ENCODE measurements around the gene AQP10. TPM values are rescaled to one million over a fixed set of nuclear protein-coding genes. Genes with fewer than 3 reads are reported as not detected.
A peak's percentile ranks its signal among the peaks of the same experiment; 100 is the strongest.

Gene AQP10
- total RNA-seq, 1 donor from 2014 or later = not detected

GRCh38 chr1:154352245-154352580, 31.3 kb downstream of the AQP10 start:
- TF ChIP-seq EZH2 (IDR thresholded peaks at IDR 0.05; ENCODE audit: insufficient read depth, low read length) = no peak
- TF ChIP-seq, protein P1, sequence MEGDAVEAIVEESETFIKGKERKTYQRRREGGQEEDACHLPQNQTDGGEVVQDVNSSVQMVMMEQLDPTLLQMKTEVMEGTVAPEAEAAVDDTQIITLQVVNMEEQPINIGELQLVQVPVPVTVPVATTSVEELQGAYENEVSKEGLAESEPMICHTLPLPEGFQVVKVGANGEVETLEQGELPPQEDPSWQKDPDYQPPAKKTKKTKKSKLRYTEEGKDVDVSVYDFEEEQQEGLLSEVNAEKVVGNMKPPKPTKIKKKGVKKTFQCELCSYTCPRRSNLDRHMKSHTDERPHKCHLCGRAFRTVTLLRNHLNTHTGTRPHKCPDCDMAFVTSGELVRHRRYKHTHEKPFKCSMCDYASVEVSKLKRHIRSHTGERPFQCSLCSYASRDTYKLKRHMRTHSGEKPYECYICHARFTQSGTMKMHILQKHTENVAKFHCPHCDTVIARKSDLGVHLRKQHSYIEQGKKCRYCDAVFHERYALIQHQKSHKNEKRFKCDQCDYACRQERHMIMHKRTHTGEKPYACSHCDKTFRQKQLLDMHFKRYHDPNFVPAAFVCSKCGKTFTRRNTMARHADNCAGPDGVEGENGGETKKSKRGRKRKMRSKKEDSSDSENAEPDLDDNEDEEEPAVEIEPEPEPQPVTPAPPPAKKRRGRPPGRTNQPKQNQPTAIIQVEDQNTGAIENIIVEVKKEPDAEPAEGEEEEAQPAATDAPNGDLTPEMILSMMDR (IDR thresholded peaks at IDR 0.05; ENCODE audit: insufficient read depth, low read depth, low read length) = no peak
- Histone ChIP-seq H3K79me2 (ENCODE audit: insufficient read depth, low read length) (no peaks in the 10 kb centered on the region), H3K27me3 (ENCODE audit: insufficient read depth, low read length) (peaks cover 4% of the 10 kb centered on the region), H3K9me3 (ENCODE audit: insufficient read depth, low read depth, low read length) (no peaks in the 10 kb centered on the region), H4K20me1 (ENCODE audit: insufficient read depth, low read length) (peaks cover 23% of the 10 kb centered on the region), H3K9ac (ENCODE audit: low read length) (peak overlapping the region; percentile 60), H3K4me1 (ENCODE audit: insufficient read depth, low read length) (peaks cover 13% of the 10 kb centered on the region), H3K4me2 (ENCODE audit: low read length) (peak overlapping the region; percentile 100), H3K4me3 (ENCODE audit: insufficient read depth, low read depth, low read length) (peak overlapping the region; percentile 51), H3K36me3 (ENCODE audit: insufficient read depth, low read length) (peaks cover 10% of the 10 kb centered on the region), H2AFZ (ENCODE audit: low read depth, low read length) (peak overlapping the region; percentile 81), H3K27ac (ENCODE audit: low read depth, low read length) (no peak overlapping the region)
- Mint-ChIP-seq H3K4me1 (ENCODE audit: low read depth, unreplicated experiment) (peaks cover 16% of the 10 kb centered on the region), H3K36me3 (ENCODE audit: low read depth, unreplicated experiment) (peaks cover 15% of the 10 kb centered on the region), H3K27me3 (ENCODE audit: low read depth, unreplicated experiment) (peaks cover 20% of the 10 kb centered on the region), H3K27ac (ENCODE audit: unreplicated experiment) (peak overlapping the region; percentile 50), H3K4me3 (ENCODE audit: unreplicated experiment) (peak overlapping the region; percentile 83), H3K9me3 (ENCODE audit: unreplicated experiment) (no peaks in the 10 kb centered on the region)
- DNase-seq (ENCODE audit: low read depth) (no peak), FAIRE-seq (no peak)

GRCh38 chr1:154352581-154353459, 31.9 kb downstream of the AQP10 start:
- Histone ChIP-seq H3K4me1 (ENCODE audit: insufficient read depth, low read length) (peaks cover 13% of the 10 kb centered on the region), H3K27me3 (ENCODE audit: insufficient read depth, low read length) (peaks cover 4% of the 10 kb centered on the region), H3K9ac (ENCODE audit: low read length) (peak overlapping the region; percentile 60), H3K36me3 (ENCODE audit: insufficient read depth, low read length) (peaks cover 10% of the 10 kb centered on the region), H3K4me3 (ENCODE audit: insufficient read depth, low read depth, low read length) (peak overlapping the region; percentile 51), H3K27ac (ENCODE audit: low read depth, low read length) (no peak overlapping the region), H3K9me3 (ENCODE audit: insufficient read depth, low read depth, low read length) (no peaks in the 10 kb centered on the region), H2AFZ (ENCODE audit: low read depth, low read length) (peak overlapping the region; percentile 81), H3K79me2 (ENCODE audit: insufficient read depth, low read length) (no peaks in the 10 kb centered on the region), H3K4me2 (ENCODE audit: low read length) (peak overlapping the region; percentile 100), H4K20me1 (ENCODE audit: insufficient read depth, low read length) (peaks cover 23% of the 10 kb centered on the region)
- peaks cover 16% of the 10 kb centered on the region for H3K4me1 Mint-ChIP-seq (ENCODE audit: low read depth, unreplicated experiment)
- H3K27me3 Mint-ChIP-seq (ENCODE audit: low read depth, unreplicated experiment) = peaks cover 20% of the 10 kb centered on the region
- H3K36me3 Mint-ChIP-seq (ENCODE audit: low read depth, unreplicated experiment) = peaks cover 11% of the 10 kb centered on the region
- H3K9me3 Mint-ChIP-seq (ENCODE audit: unreplicated experiment) = no peaks in the 10 kb centered on the region
- no peak for TF ChIP-seq EZH2 (IDR thresholded peaks at IDR 0.05; ENCODE audit: insufficient read depth, low read length)
- TF ChIP-seq, protein P1 (IDR thresholded peaks at IDR 0.05; ENCODE audit: insufficient read depth, low read depth, low read length) = no peak
- DNase-seq (ENCODE audit: low read depth) (peak; percentile 39), FAIRE-seq (no peak)
- peak overlapping the region; percentile 83 for H3K4me3 Mint-ChIP-seq (ENCODE audit: unreplicated experiment)
- peak overlapping the region; percentile 50 for H3K27ac Mint-ChIP-seq (ENCODE audit: unreplicated experiment)

DNA sequence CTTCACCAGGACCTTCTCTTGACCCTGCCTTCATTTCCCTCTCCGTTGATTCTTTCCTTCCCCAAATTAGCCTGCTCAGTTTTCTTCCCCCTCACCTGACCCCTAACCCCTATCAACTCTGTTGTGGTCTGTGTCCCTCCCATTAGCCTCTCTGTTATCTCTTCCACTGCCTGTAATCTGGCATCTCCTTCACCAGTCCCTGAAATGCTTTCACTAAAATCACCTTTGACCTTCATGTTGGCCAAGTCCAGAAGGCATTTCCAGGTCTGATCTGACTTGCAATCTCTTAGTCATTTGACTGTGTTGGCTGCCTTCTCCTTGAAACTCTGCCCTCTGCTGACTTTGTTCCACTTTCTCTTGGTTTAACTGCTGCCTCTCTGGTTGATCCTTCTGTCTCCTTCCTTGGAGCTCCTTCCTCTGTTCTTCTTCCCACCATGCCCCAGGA, 32.6 kb downstream of the AQP10 start:
- Histone ChIP-seq H3K79me2 (ENCODE audit: insufficient read depth, low read length) (no peaks in the 10 kb centered on the region), H3K9me3 (ENCODE audit: insufficient read depth, low read depth, low read length) (no peaks in the 10 kb centered on the region), H3K4me1 (ENCODE audit: insufficient read depth, low read length) (peaks cover 13% of the 10 kb centered on the region), H3K9ac (ENCODE audit: low read length) (no peak overlapping the region), H3K27ac (ENCODE audit: low read depth, low read length) (no peak overlapping the region), H4K20me1 (ENCODE audit: insufficient read depth, low read length) (peaks cover 18% of the 10 kb centered on the region), H3K4me3 (ENCODE audit: insufficient read depth, low read depth, low read length) (no peak overlapping the region), H2AFZ (ENCODE audit: low read depth, low read length) (no peak overlapping the region), H3K36me3 (ENCODE audit: insufficient read depth, low read length) (peaks cover 6% of the 10 kb centered on the region), H3K4me2 (ENCODE audit: low read length) (peak overlapping the region; percentile 100), H3K27me3 (ENCODE audit: insufficient read depth, low read length) (peaks cover 4% of the 10 kb centered on the region)
- Mint-ChIP-seq H3K9me3 (ENCODE audit: unreplicated experiment) (no peaks in the 10 kb centered on the region), H3K4me3 (ENCODE audit: unreplicated experiment) (peak overlapping the region; percentile 83), H3K27me3 (ENCODE audit: low read depth, unreplicated experiment) (peaks cover 20% of the 10 kb centered on the region), H3K36me3 (ENCODE audit: low read depth, unreplicated experiment) (peaks cover 7% of the 10 kb centered on the region), H3K27ac (ENCODE audit: unreplicated experiment) (peak overlapping the region; percentile 50), H3K4me1 (ENCODE audit: low read depth, unreplicated experiment) (peaks cover 16% of the 10 kb centered on the region)
- TF ChIP-seq, protein P1 (IDR thresholded peaks at IDR 0.05; ENCODE audit: insufficient read depth, low read depth, low read length) = peak; percentile 14
- no peak for TF ChIP-seq EZH2 (IDR thresholded peaks at IDR 0.05; ENCODE audit: insufficient read depth, low read length)
- no peak for FAIRE-seq
- DNase-seq (ENCODE audit: low read depth) = peak; percentile 17

All from astrocyte (in vitro differentiated cells and primary cell).